IPS-NIHi11 (cell line): Measurements from ENCODE around the gene SPRR2G.
"Not testable (repeated sequence)": the region's sequence is repeated elsewhere in the genome, so short reads cannot be mapped to it uniquely, and the experiment has no call there.

Experiments
- DNase-seq: peaks from one replicate; pipeline ENCODE4 v3.0.0; 2012; ENCODE audit warnings: mixed read lengths, low spot score

The SPRR2G gene

GRCh38 chr1:153113416-153113815, 37.3 kb downstream of the SPRR2G start, which contains the start of gene SPRR2F:
SPRR2F (minus strand) TSS chr1:153113516; CDS start chr1:153112733, 783 bp downstream.
- no peak for DNase-seq

- not testable (repeated sequence) for DNase-seq
These were observed 38.2 kb downstream of the SPRR2G start for GRCh38 chr1:153112454-153112853.

- DNase-seq = no peak
These were observed 50.4 kb downstream of the SPRR2G start for GRCh38 chr1:153100245-153100644.
